NCI-H2196 treated with DMSO at 0.1 percent for 48 hours (cell line): Measurements from ENCODE around the gene PI4KA.
"Not testable (repeated sequence)": the region's sequence is repeated elsewhere in the genome, so short reads cannot be mapped to it uniquely, and the experiment has no call there.

Experiments used
- DNase-seq: peaks from one replicate; lab custom pipeline; 2025; ENCODE audit not compliant: unreplicated experiment; lab: John Stamatoyannopoulos, UW

Gene PI4KA

GRCh38 chr22:20858615-20859416, at the start of gene PI4KA, which contains the start of gene SNAP29:
TSS of gene PI4KA (minus strand) at chr22:20858811. CDS start at chr22:20858725, 86 bp downstream.
TSS of gene SNAP29 (plus strand) at chr22:20859007. CDS start at chr22:20859111, 104 bp downstream.
- DNase-seq, result peak; percentile 80

GRCh38 chr22:20906387-20906767, 47.8 kb upstream of the PI4KA start:
- no peak for DNase-seq

GRCh38 chr22:20905415-20906386, 47.1 kb upstream of the PI4KA start:
- DNase-seq, result no peak

GRCh38 chr22:20904980-20905355, 46.4 kb upstream of the PI4KA start:
- no peak for DNase-seq

- no peak for DNase-seq
Measured at GRCh38 chr22:20904008-20904979, 45.7 kb upstream of the PI4KA start.

GRCh38 chr22:20903093-20903492, 44.5 kb upstream of the PI4KA start:
- no peak for DNase-seq

GRCh38 chr22:20901093-20902033, 42.8 kb upstream of the PI4KA start:
- DNase-seq, result not testable (repeated sequence)

- no peak for DNase-seq
Measured at GRCh38 chr22:20899827-20900423, 41.3 kb upstream of the PI4KA start.

GRCh38 chr22:20897737-20898136, 39.1 kb upstream of the PI4KA start:
- not testable (repeated sequence) for DNase-seq

GRCh38 chr22:20890975-20891374, 32.4 kb upstream of the PI4KA start:
- DNase-seq, result no peak

- DNase-seq, result no peak
Measured at GRCh38 chr22:20889904-20890540, 31.4 kb upstream of the PI4KA start.

- DNase-seq, result no peak
Measured at GRCh38 chr22:20889025-20889704, 30.6 kb upstream of the PI4KA start.

GRCh38 chr22:20887375-20887774, 28.8 kb upstream of the PI4KA start:
- DNase-seq, result no peak

GRCh38 chr22:20885557-20886323, 27.1 kb upstream of the PI4KA start:
- peak; percentile 62 for DNase-seq

- DNase-seq, result no peak
Measured at GRCh38 chr22:20885017-20885556, 26.5 kb upstream of the PI4KA start.

GRCh38 chr22:20884454-20884853, 25.8 kb upstream of the PI4KA start:
- DNase-seq, result no peak

GRCh38 chr22:20882855-20883254, 24.2 kb upstream of the PI4KA start:
- no peak for DNase-seq
